ENCODE results near the gene MRPS23.

GRCh38 chr17:57785022-57785421, 64.8 kb downstream of the MRPS23 start:
- TF ChIP-seq EZH2phosphoT487 (conservative IDR thresholded peaks at IDR 0.05; ENCODE audit: low read length) (no peak), CTCF (IDR thresholded peaks at IDR 0.05; ENCODE audit: insufficient read depth, low read length, poor library complexity, severe bottlenecking) (no peak)

All from SU-DHL-6 (cell line).